Memory B cell (primary cell): ENCODE measurements around the gene NDUFV2.
A peak's percentile ranks its signal among the peaks of the same experiment; 100 is the strongest.

Experiments used
- ATAC-seq: fragments of 150-1000 bp; cut with Tn5 transposase; 2 replicates; pipeline ENCODE4 v1.10.0; 2021; ENCODE audit warnings: low read depth, mild to moderate bottlenecking, moderate library complexity
- DNase-seq, 2 donors: peaks; one replicate each; pipeline ENCODE4 v3.0.0; 2022; ENCODE audit warnings: low spot score in 2 of 2
- H3K27ac Mint-ChIP-seq: one replicate; pipeline ENCODE4 v1.8.0; 2022; ENCODE audit warnings: mild to moderate bottlenecking, moderate library complexity, mixed read lengths
- H3K27me3 Mint-ChIP-seq: one replicate; pipeline ENCODE4 v1.8.0; 2022; ENCODE audit warnings: mixed read lengths
- H3K36me3 Mint-ChIP-seq: one replicate; pipeline ENCODE4 v1.8.0; 2022; ENCODE audit warnings: mild to moderate bottlenecking, mixed read lengths
- H3K4me1 Mint-ChIP-seq: one replicate; pipeline ENCODE4 v1.8.0; 2022; ENCODE audit warnings: mixed read lengths
- H3K4me3 Mint-ChIP-seq: one replicate; pipeline ENCODE4 v1.8.0; 2022; ENCODE audit warnings: mild to moderate bottlenecking, moderate library complexity, mixed read lengths
- H3K9me3 Mint-ChIP-seq: one replicate; pipeline ENCODE4 v1.8.0; 2022; ENCODE audit warnings: mixed read lengths

Gene NDUFV2

DNA sequence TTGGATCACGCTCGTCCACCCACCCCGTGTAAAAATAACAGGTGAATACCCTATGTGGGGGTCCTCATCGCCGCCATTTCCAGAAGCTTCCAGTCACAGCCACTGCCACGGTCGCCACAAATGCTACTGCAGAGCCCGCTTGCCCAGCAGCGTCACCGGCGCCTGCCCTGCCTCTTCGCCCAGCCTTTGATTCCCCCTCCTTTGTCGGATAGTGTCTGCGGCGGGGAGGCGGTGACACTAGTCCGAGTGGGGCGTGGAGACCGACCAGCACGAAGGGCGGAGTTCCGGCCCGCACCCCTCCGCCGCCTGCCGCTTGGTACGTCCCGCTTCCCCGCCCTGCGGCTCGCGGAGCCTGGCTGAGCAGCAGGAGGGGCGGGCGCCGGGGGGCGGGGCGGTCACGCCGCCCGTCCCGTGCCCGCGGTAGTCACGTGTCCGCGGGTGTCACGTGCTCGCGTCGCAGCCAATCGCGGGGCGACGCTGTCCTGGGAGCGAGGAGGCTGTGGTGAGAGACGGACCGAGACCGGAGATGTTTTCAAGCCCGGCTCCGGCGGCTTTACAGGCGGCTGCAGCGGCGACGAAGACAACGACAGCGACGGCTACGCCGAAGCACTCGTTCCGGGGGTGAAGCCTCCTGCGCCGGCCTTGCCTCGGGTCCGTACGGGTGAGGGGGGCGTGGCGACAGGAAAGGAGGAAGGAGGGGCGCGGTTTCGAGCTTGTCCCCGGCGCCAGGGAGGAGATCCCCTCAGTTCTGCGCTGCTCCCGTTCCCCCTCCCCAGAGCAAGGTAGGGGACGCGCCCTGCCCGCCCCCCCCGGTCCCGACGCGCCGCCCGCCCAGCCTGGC lies 34.0 kb downstream of the NDUFV2 start, which contains the start of gene ANKRD12:
ANKRD12 (plus strand) TSS at position 467 of the 841 bp plus-strand sequence. CDS start 45,652 bp downstream, outside the sequence.
- peak within 1 kb of the TSS; percentile 98 for H3K27ac Mint-ChIP-seq

DNA sequence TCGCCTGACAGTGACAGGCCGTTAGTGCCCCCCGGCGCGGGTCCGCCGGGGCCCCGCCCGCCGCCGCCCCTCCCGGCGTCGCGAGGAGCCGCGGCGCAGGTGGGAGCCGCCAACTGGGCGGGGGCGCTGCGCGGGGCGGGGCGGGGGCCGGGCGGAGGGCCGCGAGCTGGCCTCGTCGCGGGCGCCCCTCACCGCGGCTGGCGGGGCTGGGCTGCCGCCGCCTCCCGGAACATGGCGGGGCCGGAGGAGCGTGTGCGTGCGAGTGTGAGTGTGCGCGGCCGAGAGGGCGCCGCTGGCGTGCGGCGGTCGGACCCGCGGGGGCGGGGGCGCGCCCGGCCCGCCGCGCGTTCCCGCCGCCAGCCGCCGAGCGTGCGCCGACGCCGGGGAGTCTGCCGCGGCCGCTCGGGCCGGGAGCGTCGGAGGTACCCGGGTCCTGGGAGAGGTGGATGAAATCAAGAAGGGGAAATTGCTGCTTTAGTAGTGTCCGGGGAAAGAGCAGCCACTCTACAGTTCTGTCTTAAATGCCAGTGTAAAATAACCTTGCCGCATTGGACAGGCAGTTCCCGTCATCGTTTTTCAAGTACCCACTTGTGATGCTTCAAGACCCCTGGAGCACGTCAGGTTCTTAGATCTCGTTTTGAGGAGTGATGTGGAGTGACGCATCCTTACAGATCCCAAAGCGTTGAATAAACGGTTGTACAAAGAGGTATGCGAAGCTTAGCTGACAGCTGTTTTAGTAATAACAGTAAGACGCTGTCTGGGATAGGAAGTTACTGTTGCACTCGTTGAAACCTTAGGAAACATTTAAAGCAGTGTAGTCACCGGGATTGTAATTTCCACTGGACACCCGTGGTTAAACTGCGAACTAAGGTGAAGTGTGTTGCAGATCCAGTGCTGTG lies 34.9 kb downstream of the NDUFV2 start:
- peaks cover 9% of the 10 kb centered on the region for H3K36me3 Mint-ChIP-seq

More for the DNA sequence above, 34.0 kb downstream of the NDUFV2 start, which contains the start of gene ANKRD12:
- Mint-ChIP-seq H3K4me1 (peaks cover 37% of the 10 kb centered on the region), H3K4me3 (peak within 1 kb of the TSS; percentile 91), H3K9me3 (no peaks in the 10 kb centered on the region), H3K36me3 (peaks cover 15% of the 10 kb centered on the region), H3K27me3 (no peaks in the 10 kb centered on the region)
- DNase-seq, result peak; percentile 96 to 99
- ATAC-seq, result peak; percentile 69

DNA sequence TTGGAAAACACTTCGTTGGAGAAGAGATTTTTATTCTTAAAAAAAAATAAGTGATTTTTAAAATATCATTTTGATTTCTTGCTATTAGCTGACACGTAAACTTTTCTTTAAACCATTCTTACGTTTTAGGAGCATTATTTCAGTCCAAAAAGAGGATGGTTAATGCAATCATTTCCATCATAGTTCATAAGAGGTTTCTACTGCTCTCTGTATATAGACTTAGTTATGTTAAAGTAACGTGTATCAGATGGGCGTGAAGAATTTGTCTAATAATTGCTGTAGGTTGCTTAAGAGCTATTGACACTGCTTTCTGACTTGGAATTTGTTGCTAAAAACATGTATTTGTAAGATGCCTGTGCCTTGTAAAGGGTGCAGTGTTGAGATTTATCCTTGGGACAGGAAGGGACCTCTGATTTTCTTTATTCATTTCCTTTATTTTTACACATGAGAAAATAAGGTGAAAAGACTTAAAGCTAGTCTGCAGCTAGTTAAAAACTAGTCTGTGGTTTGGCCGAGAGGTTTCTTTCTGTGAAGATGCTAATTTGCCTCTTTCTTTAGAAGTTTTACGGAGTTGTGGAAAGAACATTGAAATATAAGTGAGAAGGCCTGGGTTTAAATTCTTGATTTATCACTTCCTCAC lies 37.0 kb downstream of the NDUFV2 start:
- H3K9me3 Mint-ChIP-seq, result peaks cover 2% of the 10 kb centered on the region
- no peaks in the 10 kb centered on the region for H3K27me3 Mint-ChIP-seq
- peaks cover 4% of the 10 kb centered on the region for H3K36me3 Mint-ChIP-seq
- H3K4me3 Mint-ChIP-seq, result peak overlapping the region; percentile 91
- ATAC-seq, result no peak
- H3K4me1 Mint-ChIP-seq, result peaks cover 42% of the 10 kb centered on the region
- peak overlapping the region; percentile 98 for H3K27ac Mint-ChIP-seq
- DNase-seq, result no peak

More for the DNA sequence above, 34.9 kb downstream of the NDUFV2 start:
- H3K4me3 Mint-ChIP-seq, result peak overlapping the region; percentile 91
- peak; percentile 60 to 63 for DNase-seq
- peak overlapping the region; percentile 98 for H3K27ac Mint-ChIP-seq
- no peaks in the 10 kb centered on the region for H3K27me3 Mint-ChIP-seq
- peaks cover 38% of the 10 kb centered on the region for H3K4me1 Mint-ChIP-seq
- no peaks in the 10 kb centered on the region for H3K9me3 Mint-ChIP-seq
- ATAC-seq, result peak; percentile 39

DNA sequence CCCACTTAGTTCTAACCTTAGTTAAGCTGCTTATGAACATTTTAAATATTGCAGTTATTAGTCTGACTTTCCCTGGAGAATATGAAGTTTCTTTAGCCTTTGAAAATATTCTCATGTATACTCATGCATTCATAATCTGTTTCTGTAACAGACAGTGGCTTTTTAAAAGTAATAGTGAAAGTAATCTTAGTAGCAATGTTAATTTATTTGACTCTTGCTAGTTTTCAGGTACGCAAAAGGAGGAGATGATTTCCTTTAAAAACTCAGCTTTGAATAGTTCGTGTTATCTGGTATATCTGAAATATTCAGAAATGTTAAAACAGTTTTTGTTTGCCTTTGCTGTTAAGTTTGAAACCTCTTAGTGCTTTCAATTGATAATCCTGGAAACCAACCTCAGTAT lies 37.9 kb downstream of the NDUFV2 start:
- peak overlapping the region; percentile 70 for H3K4me3 Mint-ChIP-seq
- peaks cover 2% of the 10 kb centered on the region for H3K9me3 Mint-ChIP-seq
- no peaks in the 10 kb centered on the region for H3K27me3 Mint-ChIP-seq
- H3K36me3 Mint-ChIP-seq, result peaks cover 5% of the 10 kb centered on the region
- ATAC-seq, result no peak
- peak overlapping the region; percentile 98 for H3K27ac Mint-ChIP-seq
- peaks cover 43% of the 10 kb centered on the region for H3K4me1 Mint-ChIP-seq
- no peak for DNase-seq

- Mint-ChIP-seq H3K36me3 (peaks cover 7% of the 10 kb centered on the region), H3K27ac (peak overlapping the region; percentile 98), H3K4me1 (peaks cover 43% of the 10 kb centered on the region), H3K4me3 (peak overlapping the region; percentile 61), H3K9me3 (peaks cover 2% of the 10 kb centered on the region), H3K27me3 (no peaks in the 10 kb centered on the region)
- ATAC-seq (no peak), DNase-seq (no peak)
Measured at GRCh38 chr18:9140984-9141383, 38.5 kb downstream of the NDUFV2 start.

DNA sequence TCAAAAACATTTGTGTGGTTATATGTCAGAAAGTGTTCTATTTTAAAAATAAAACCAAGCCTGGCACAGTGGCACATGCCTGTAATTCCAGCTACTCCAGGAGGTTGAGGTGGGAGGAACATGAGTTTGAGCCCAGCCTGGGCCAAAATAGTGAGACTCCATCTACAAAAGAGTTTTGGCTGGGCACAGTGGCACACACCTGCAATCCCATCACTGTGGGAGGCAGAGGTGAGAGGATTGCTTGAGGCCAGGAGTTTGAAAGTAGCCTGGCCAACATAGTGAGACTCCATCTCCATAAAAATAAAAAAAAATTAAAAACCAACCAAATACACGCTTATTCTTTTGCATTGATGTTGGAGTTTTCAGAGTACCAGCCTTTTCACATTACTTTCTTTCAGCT lies 43.7 kb downstream of the NDUFV2 start:
- DNase-seq, result no peak
- Mint-ChIP-seq H3K36me3 (peaks cover 5% of the 10 kb centered on the region), H3K4me3 (no peak overlapping the region), H3K27ac (peak overlapping the region; percentile 79), H3K4me1 (peaks cover 42% of the 10 kb centered on the region), H3K27me3 (no peaks in the 10 kb centered on the region), H3K9me3 (peaks cover 2% of the 10 kb centered on the region)
- ATAC-seq, result no peak

DNA sequence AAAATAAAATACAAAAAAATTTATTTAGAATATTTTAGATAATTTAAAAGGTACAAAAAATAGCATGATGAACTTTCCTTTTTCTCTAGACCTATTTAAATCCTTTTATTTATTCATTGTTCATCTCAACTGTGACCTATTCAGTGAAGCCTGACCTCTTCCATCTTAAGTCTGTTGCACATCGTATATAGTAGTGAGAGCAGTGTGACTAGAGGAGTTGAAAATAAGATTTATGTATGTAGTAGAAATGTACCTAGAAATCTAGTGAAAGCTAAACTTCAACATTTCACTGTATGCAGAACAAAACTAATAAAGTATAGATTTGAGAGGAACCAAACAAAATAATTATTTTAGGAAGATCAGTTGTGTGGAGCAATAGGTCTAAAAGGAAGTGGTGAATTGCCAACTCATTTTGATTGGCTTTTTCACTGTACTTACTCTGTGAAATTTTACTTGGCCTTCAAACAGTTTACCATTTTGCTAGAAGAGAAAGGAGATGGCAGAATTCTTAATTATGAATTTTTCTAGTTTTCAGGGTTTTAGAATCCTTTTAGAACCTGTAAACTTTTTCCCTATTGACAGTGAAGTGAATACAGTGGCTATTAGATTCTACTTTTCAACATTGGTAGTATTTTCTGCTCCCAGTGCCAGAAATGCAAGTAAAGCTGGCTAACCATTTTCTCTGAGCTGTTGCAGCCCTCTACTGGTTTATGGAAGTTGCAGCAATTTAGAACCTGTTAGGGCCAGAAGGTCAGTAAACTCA lies 45.1 kb downstream of the NDUFV2 start:
- peak; percentile 63 for ATAC-seq
- peaks cover 5% of the 10 kb centered on the region for H3K36me3 Mint-ChIP-seq
- peak in 1 of 2 donors; percentile 27 for DNase-seq
- H3K4me1 Mint-ChIP-seq, result peaks cover 38% of the 10 kb centered on the region
- H3K9me3 Mint-ChIP-seq, result peaks cover 2% of the 10 kb centered on the region
- peak overlapping the region; percentile 50 for H3K4me3 Mint-ChIP-seq
- H3K27me3 Mint-ChIP-seq, result no peaks in the 10 kb centered on the region
- peak overlapping the region; percentile 85 for H3K27ac Mint-ChIP-seq

GRCh38 chr18:9148203-9148552 lies 45.7 kb downstream of the NDUFV2 start:
- H3K4me1 Mint-ChIP-seq, result peaks cover 39% of the 10 kb centered on the region
- H3K4me3 Mint-ChIP-seq, result no peak overlapping the region
- no peaks in the 10 kb centered on the region for H3K27me3 Mint-ChIP-seq
- DNase-seq (no peak), ATAC-seq (no peak)
- peaks cover 2% of the 10 kb centered on the region for H3K9me3 Mint-ChIP-seq
- H3K36me3 Mint-ChIP-seq, result peaks cover 5% of the 10 kb centered on the region
- peak overlapping the region; percentile 85 for H3K27ac Mint-ChIP-seq

DNA sequence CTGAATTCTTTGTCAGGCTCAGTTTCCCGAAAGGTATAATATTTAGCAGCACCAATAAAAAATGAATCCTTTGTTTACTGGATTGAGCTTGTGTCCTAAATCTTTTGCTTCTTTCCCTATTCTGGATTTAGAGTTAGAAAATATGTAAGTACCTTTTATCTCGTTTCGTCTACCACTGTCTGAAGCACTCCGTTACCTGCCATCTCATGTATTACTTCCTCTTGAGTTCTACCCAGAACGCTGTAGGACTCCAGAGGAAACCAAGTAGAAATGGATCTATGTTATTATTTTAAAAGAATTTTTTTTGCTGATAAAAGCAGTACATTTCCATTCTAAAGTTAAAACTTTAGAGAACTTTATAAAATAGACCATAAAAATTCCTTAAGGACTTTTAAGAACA lies 47.6 kb downstream of the NDUFV2 start:
- peak overlapping the region; percentile 80 for H3K27ac Mint-ChIP-seq
- H3K36me3 Mint-ChIP-seq, result peaks cover 7% of the 10 kb centered on the region
- DNase-seq, result no peak
- H3K4me3 Mint-ChIP-seq, result peak overlapping the region; percentile 48
- H3K27me3 Mint-ChIP-seq, result no peaks in the 10 kb centered on the region
- H3K4me1 Mint-ChIP-seq, result peaks cover 42% of the 10 kb centered on the region
- ATAC-seq, result peak; percentile 71
- no peaks in the 10 kb centered on the region for H3K9me3 Mint-ChIP-seq

- Mint-ChIP-seq H3K9me3 (no peaks in the 10 kb centered on the region), H3K27ac (peak overlapping the region; percentile 64), H3K27me3 (no peaks in the 10 kb centered on the region), H3K4me1 (peaks cover 43% of the 10 kb centered on the region), H3K4me3 (no peak overlapping the region), H3K36me3 (peaks cover 10% of the 10 kb centered on the region)
- DNase-seq (no peak), ATAC-seq (no peak)
Measured at GRCh38 chr18:9153256-9153655, 50.8 kb downstream of the NDUFV2 start.

- Mint-ChIP-seq H3K27me3 (no peaks in the 10 kb centered on the region), H3K36me3 (peaks cover 13% of the 10 kb centered on the region), H3K4me3 (no peak overlapping the region), H3K27ac (peak overlapping the region; percentile 26), H3K9me3 (no peaks in the 10 kb centered on the region), H3K4me1 (peaks cover 43% of the 10 kb centered on the region)
- no peak for ATAC-seq
- DNase-seq, result no peak
Measured at GRCh38 chr18:9156604-9157249, 54.2 kb downstream of the NDUFV2 start.

GRCh38 chr18:9157806-9158205 lies 55.3 kb downstream of the NDUFV2 start:
- DNase-seq (no peak), ATAC-seq (no peak)
- no peak overlapping the region for H3K4me3 Mint-ChIP-seq
- peaks cover 45% of the 10 kb centered on the region for H3K4me1 Mint-ChIP-seq
- peaks cover 18% of the 10 kb centered on the region for H3K36me3 Mint-ChIP-seq
- no peaks in the 10 kb centered on the region for H3K9me3 Mint-ChIP-seq
- no peaks in the 10 kb centered on the region for H3K27me3 Mint-ChIP-seq
- peak overlapping the region; percentile 22 for H3K27ac Mint-ChIP-seq

- Mint-ChIP-seq H3K36me3 (peaks cover 28% of the 10 kb centered on the region), H3K27ac (no peak overlapping the region), H3K4me1 (peaks cover 43% of the 10 kb centered on the region), H3K27me3 (no peaks in the 10 kb centered on the region), H3K9me3 (peaks cover 9% of the 10 kb centered on the region), H3K4me3 (no peak overlapping the region)
- ATAC-seq (no peak), DNase-seq (no peak)
Measured at GRCh38 chr18:9160014-9160413, 57.5 kb downstream of the NDUFV2 start.
